GM23338 (cell line): ENCODE measurements around the gene POU2F3. TPM values are rescaled to one million over a fixed set of nuclear protein-coding genes. Genes with fewer than 3 reads are reported as not detected.

Source experiments
- ATAC-seq: fragments of 200-7000 bp; cut with Tn5 transposase; 3 replicates; pipeline ENCODE4 v1.9.1; 2020
- DNase-seq: peaks from one replicate; pipeline ENCODE4 v3.0.0-alpha.2; 2015; ENCODE audit warnings: low spot score
- H2AFZ ChIP-seq: fragments of 200-600 bp; sonication (generic); 2 replicates; pipeline ENCODE4 v1.8.0; 2016; ENCODE audit warnings: antibody characterized with exemption, mild to moderate bottlenecking, moderate library complexity
- H3F3A ChIP-seq: fragments of 200-600 bp; sonication (generic); replicated peaks from 2 replicates; pipeline ENCODE4 v1.8.0; 2017; ENCODE audit warnings: antibody characterized with exemption, mixed run types, low read depth
- H3K27ac ChIP-seq: fragments of 200-600 bp; sonication (generic); 2 replicates; pipeline ENCODE4 v1.6.1; 2016; ENCODE audit warnings: low read depth
- H3K27me3 ChIP-seq: fragments of 200-600 bp; sonication (generic); 2 replicates; pipeline ENCODE4 v1.8.0; 2016; ENCODE audit warnings: mild to moderate bottlenecking, mixed run types, moderate library complexity; ENCODE audit not compliant: insufficient read depth
- H3K36me3 ChIP-seq: fragments of 200-600 bp; sonication (generic); 2 replicates; pipeline ENCODE4 v1.8.0; 2016; ENCODE audit warnings: mild to moderate bottlenecking; ENCODE audit not compliant: insufficient read depth
- H3K4me1 ChIP-seq: fragments of 200-600 bp; sonication (generic); 2 replicates; pipeline ENCODE4 v1.8.0; 2016; ENCODE audit warnings: mild to moderate bottlenecking, moderate library complexity; ENCODE audit not compliant: insufficient read depth
- H3K4me2 ChIP-seq: fragments of 200-600 bp; sonication (generic); 2 replicates; pipeline ENCODE4 v1.7.1; 2017; ENCODE audit warnings: mixed run types
- H3K4me3 ChIP-seq: fragments of 200-600 bp; sonication (generic); 2 replicates; pipeline ENCODE4 v1.6.1; 2016; ENCODE audit warnings: mixed run types
- H3K79me2 ChIP-seq: fragments of 200-600 bp; sonication (generic); replicated peaks from 2 replicates; pipeline ENCODE4 v1.8.0; 2017; ENCODE audit warnings: mild to moderate bottlenecking; ENCODE audit not compliant: insufficient read depth
- H3K9me2 ChIP-seq: fragments of 200-600 bp; sonication (generic); 2 replicates; pipeline ENCODE4 v1.8.0; 2017; ENCODE audit not compliant: insufficient read depth
- H4K20me1 ChIP-seq: fragments of 200-600 bp; sonication (generic); replicated peaks from 2 replicates; pipeline ENCODE4 v1.8.0; 2017; ENCODE audit warnings: mild to moderate bottlenecking; ENCODE audit not compliant: insufficient read depth
- H3K27ac Mint-ChIP-seq: 2 replicates; pipeline ENCODE4 v1.8.0; 2020; ENCODE audit warnings: inconsistent platforms, mild to moderate bottlenecking, moderate library complexity, mixed read lengths
- H3K27me3 Mint-ChIP-seq: 3 replicates; pipeline ENCODE4 v1.8.0; 2022; ENCODE audit warnings: low read depth, mild to moderate bottlenecking, moderate library complexity, mixed read lengths, inconsistent platforms; ENCODE audit not compliant: insufficient read depth, poor library complexity
- H3K36me3 Mint-ChIP-seq: 3 replicates; pipeline ENCODE4 v1.8.0; 2021; ENCODE audit warnings: low read depth, mild to moderate bottlenecking, inconsistent platforms, moderate library complexity, mixed read lengths
- H3K4me1 Mint-ChIP-seq: 3 replicates; pipeline ENCODE4 v1.8.0; 2020; ENCODE audit warnings: mild to moderate bottlenecking, inconsistent platforms, mixed read lengths
- H3K4me3 Mint-ChIP-seq: 3 replicates; pipeline ENCODE4 v1.8.0; 2021; ENCODE audit warnings: moderate library complexity, mild to moderate bottlenecking, inconsistent platforms, mixed read lengths
- H3K9me3 Mint-ChIP-seq: 3 replicates; pipeline ENCODE4 v1.8.0; 2020; ENCODE audit warnings: moderate library complexity, mild to moderate bottlenecking, inconsistent platforms, mixed read lengths
- CTCF ChIP-seq, 2 experiments: fragments of 200-600 bp in 1 of 2; sonication (generic) in 1 of 2; conservative IDR thresholded peaks; 2 replicates each; pipeline versions ENCODE4 v1.5.1 to v1.6.1; 2016 to 2017; ENCODE audit warnings: antibody characterized with exemption in 2 of 2, low read depth in 2 of 2, mild to moderate bottlenecking in 2 of 2, moderate library complexity in 1 of 2
- ETS1 ChIP-seq: IDR thresholded peaks from 2 replicates; pipeline ENCODE4 v1.6.1; 2016; ENCODE audit warnings: antibody characterized with exemption
- EZH2 ChIP-seq: fragments of 200-600 bp; sonication (generic); IDR thresholded peaks from one replicate; pipeline ENCODE4 v1.8.0; 2017; ENCODE audit warnings: antibody characterized with exemption, mild to moderate bottlenecking, low read depth; ENCODE audit not compliant: unreplicated experiment
- EZH2phosphoT487 ChIP-seq: fragments of 200-600 bp; sonication (generic); IDR thresholded peaks from one replicate; pipeline ENCODE4 v1.8.1; 2018; ENCODE audit warnings: antibody characterized with exemption; ENCODE audit not compliant: unreplicated experiment
- POLR2AphosphoS5 ChIP-seq: IDR thresholded peaks from 2 replicates; pipeline ENCODE4 v1.6.1; 2016; ENCODE audit warnings: antibody characterized with exemption, low read depth
- STAT1 ChIP-seq: IDR thresholded peaks from one replicate; pipeline ENCODE4 v1.6.1; 2016; ENCODE audit warnings: antibody characterized with exemption; ENCODE audit not compliant: unreplicated experiment
- ZNF331 ChIP-seq: fragments of 250-450 bp; sonication (Bioruptor Pico); IDR thresholded peaks from 2 replicates; pipeline ENCODE4 v1.5.0; 2020; ENCODE audit warnings: low read depth, mild to moderate bottlenecking, moderate library complexity
- polyA plus RNA-seq: library from polyadenylated mRNA; unstranded; fragments of >200 nt; fragmentation: Nextera tagmentation; extraction: Ambion mirVana; gene quantifications from 2 replicates; pipeline ENCODE4 v1.2.1, GENCODE V29; 2016
- total RNA-seq: library from RNA; depleted of rRNA; stranded (reverse); fragments of >200 nt; shearing (Covaris generic); gene quantifications from 2 replicates; pipeline ENCODE4 v1.2.3, GENCODE V29; 2014
- TF ChIP-seq, protein P1 (sequence below): fragments of 250-450 bp; sonication (Bioruptor Pico); IDR thresholded peaks from 2 replicates; pipeline ENCODE4 v1.5.0; 2020; ENCODE audit warnings: mild to moderate bottlenecking, moderate library complexity

The POU2F3 gene
- total and polyA plus RNA-seq, 2 experiments from 2014 or later: 0.45 to 0.79 TPM

DNA sequence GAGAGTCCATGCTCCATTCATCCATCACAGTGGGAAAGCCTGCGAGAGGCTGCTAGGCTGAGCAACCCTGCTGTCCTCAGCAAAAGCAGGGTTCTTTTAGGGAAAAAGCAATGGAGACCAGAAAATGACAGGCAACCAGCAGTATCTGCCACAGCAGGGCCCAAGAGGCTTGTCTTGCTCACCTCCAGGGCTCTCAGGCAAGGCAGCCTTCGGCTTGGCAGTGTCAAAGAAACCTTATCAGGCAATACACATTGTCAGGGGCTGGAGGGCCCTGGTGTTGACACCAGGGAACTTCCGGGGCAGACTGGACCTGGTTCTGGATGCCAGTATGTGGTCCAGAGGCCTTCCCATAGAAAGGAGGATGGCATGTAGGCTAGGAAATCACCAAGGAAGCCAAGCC lies 74.9 kb downstream of the POU2F3 start (continued):
- TF ChIP-seq, protein P1, sequence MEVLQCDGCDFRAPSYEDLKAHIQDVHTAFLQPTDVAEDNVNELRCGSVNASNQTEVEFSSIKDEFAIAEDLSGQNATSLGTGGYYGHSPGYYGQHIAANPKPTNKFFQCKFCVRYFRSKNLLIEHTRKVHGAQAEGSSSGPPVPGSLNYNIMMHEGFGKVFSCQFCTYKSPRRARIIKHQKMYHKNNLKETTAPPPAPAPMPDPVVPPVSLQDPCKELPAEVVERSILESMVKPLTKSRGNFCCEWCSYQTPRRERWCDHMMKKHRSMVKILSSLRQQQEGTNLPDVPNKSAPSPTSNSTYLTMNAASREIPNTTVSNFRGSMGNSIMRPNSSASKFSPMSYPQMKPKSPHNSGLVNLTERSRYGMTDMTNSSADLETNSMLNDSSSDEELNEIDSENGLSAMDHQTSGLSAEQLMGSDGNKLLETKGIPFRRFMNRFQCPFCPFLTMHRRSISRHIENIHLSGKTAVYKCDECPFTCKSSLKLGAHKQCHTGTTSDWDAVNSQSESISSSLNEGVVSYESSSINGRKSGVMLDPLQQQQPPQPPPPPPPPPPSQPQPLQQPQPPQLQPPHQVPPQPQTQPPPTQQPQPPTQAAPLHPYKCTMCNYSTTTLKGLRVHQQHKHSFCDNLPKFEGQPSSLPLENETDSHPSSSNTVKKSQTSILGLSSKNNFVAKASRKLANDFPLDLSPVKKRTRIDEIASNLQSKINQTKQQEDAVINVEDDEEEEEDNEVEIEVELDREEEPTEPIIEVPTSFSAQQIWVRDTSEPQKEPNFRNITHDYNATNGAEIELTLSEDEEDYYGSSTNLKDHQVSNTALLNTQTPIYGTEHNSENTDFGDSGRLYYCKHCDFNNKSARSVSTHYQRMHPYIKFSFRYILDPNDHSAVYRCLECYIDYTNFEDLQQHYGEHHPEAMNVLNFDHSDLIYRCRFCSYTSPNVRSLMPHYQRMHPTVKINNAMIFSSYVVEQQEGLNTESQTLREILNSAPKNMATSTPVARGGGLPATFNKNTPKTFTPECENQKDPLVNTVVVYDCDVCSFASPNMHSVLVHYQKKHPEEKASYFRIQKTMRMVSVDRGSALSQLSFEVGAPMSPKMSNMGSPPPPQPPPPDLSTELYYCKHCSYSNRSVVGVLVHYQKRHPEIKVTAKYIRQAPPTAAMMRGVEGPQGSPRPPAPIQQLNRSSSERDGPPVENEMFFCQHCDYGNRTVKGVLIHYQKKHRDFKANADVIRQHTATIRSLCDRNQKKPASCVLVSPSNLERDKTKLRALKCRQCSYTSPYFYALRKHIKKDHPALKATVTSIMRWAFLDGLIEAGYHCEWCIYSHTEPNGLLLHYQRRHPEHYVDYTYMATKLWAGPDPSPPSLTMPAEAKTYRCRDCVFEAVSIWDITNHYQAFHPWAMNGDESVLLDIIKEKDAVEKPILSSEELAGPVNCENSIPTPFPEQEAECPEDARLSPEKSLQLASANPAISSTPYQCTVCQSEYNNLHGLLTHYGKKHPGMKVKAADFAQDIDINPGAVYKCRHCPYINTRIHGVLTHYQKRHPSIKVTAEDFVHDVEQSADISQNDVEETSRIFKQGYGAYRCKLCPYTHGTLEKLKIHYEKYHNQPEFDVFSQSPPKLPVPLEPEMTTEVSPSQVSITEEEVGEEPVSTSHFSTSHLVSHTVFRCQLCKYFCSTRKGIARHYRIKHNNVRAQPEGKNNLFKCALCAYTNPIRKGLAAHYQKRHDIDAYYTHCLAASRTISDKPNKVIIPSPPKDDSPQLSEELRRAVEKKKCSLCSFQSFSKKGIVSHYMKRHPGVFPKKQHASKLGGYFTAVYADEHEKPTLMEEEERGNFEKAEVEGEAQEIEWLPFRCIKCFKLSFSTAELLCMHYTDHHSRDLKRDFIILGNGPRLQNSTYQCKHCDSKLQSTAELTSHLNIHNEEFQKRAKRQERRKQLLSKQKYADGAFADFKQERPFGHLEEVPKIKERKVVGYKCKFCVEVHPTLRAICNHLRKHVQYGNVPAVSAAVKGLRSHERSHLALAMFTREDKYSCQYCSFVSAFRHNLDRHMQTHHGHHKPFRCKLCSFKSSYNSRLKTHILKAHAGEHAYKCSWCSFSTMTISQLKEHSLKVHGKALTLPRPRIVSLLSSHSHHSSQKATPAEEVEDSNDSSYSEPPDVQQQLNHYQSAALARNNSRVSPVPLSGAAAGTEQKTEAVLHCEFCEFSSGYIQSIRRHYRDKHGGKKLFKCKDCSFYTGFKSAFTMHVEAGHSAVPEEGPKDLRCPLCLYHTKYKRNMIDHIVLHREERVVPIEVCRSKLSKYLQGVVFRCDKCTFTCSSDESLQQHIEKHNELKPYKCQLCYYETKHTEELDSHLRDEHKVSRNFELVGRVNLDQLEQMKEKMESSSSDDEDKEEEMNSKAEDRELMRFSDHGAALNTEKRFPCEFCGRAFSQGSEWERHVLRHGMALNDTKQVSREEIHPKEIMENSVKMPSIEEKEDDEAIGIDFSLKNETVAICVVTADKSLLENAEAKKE: no peak
- TF ChIP-seq EZH2 (no peak), STAT1 (no peak), POLR2AphosphoS5 (no peak), ETS1 (no peak), EZH2phosphoT487 (no peak)

DNA sequence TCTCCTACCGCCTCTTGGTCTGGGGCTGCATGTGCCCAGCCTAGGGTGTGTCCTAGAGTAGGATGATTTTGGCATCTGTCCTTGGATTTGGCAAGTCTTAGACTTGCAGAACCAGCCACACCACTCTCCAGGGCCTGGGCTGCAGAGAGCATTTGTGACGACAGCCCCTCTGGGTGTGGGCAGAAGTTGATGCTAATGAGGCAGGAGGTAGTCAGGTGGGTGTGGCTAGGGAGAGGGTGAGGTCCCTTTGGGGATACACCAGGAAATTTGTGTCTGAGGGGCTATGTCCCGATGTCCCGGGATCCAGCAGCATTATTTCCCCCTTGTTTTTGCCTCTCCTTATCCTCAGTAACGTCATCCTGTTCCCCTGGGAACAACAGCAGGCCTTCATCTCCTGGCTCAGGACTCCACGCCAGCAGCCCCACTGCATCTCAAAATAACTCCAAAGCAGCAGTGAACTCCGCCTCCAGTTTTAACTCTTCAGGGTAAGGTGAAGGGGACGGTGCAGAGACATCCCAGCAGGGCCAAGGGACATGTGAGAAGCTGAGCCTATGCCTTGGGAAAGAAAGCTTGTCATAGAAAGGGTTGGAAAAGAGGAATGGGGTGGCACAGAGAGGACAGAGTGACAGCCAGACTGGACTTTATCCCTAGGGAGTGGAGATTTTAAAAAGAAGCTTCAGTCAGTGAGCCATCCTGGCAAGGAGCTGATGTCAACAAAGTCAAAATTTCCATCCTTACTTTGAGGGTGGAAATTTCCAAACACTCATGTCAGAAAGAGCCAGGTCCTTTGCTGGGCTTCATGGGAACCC lies 77.1 kb downstream of the POU2F3 start:
- no peaks in the 10 kb centered on the region for H4K20me1 ChIP-seq
- peaks cover 18% of the 10 kb centered on the region for H3K4me1 ChIP-seq
- no peaks in the 10 kb centered on the region for H3K9me2 ChIP-seq
- H3K4me2 ChIP-seq: peak overlapping the region; percentile 75
- peak overlapping the region; percentile 59 for H3K4me3 Mint-ChIP-seq
- H3K27me3 ChIP-seq: no peaks in the 10 kb centered on the region
- ATAC-seq: peak; percentile 96
- H3K36me3 ChIP-seq: no peaks in the 10 kb centered on the region
- no peaks in the 10 kb centered on the region for H3K9me3 Mint-ChIP-seq
- 0 out of 2 replicates have a peak overlapping the region, but pooled peaks have one; percentile 67 for H3K27ac Mint-ChIP-seq
- no peaks in the 10 kb centered on the region for H3K36me3 Mint-ChIP-seq
- peak; percentile 74 for DNase-seq
- no peaks in the 10 kb centered on the region for H3K79me2 ChIP-seq
- H3K4me1 Mint-ChIP-seq: peaks cover 10% of the 10 kb centered on the region
- H3K4me3 ChIP-seq: peak overlapping the region; percentile 49
- H3K27ac ChIP-seq: no peak overlapping the region
- no peaks in the 10 kb centered on the region for H3F3A ChIP-seq
- H2AFZ ChIP-seq: peak overlapping the region; percentile 97
- no peaks in the 10 kb centered on the region for H3K27me3 Mint-ChIP-seq
- TF ChIP-seq ZNF331: no peak
- no peak for TF ChIP-seq CTCF (conservative IDR thresholded peaks at IDR 0.05; ENCODE audit: low read depth in 2 of 2)
- TF ChIP-seq EZH2phosphoT487: no peak
- no peak for TF ChIP-seq ETS1
